ENCODE measurements around the gene C16orf87.

Gene C16orf87

GRCh38 chr16:46757339-46758050, 73.5 kb downstream of the C16orf87 start:
- no peak for DNase-seq
- H3K4me2 ChIP-seq (ENCODE audit: low read length): no peak overlapping the region
- H2BK12ac ChIP-seq (ENCODE audit: low read length): peak overlapping the region; percentile 59
- H2BK120ac ChIP-seq (ENCODE audit: insufficient read depth, low read length, poor library complexity): peak overlapping the region; percentile 44
- H4K8ac ChIP-seq (ENCODE audit: low read depth, low read length): peak overlapping the region; percentile 7
- H4K91ac ChIP-seq (ENCODE audit: low read depth, low read length): peak overlapping the region; percentile 21
- H2AK5ac ChIP-seq (ENCODE audit: low read length): no peak overlapping the region
- H3K9me3 ChIP-seq (ENCODE audit: insufficient read depth, low read depth, low read length): peaks cover 1% of the 10 kb centered on the region
- no peak overlapping the region for H2AFZ ChIP-seq (ENCODE audit: insufficient read depth, low read length, poor library complexity)
- peaks cover 21 to 22% of the 10 kb centered on the region in 2 experiments for H3K4me1 ChIP-seq (ENCODE audit: control insufficient read depth in 1 of 2, insufficient read depth in 2 of 2, low read length in 2 of 2)
- H4K12ac ChIP-seq (ENCODE audit: low read depth, low read length): no peak overlapping the region
- H3K4me3 ChIP-seq (ENCODE audit: low read depth, low read length): no peak overlapping the region
- H2BK5ac ChIP-seq (ENCODE audit: low read depth, low read length, poor library complexity): no peak overlapping the region
- peak overlapping the region; percentile 20 for H3K18ac ChIP-seq (ENCODE audit: low read length)
- H3K9ac ChIP-seq (ENCODE audit: low read length): no peak overlapping the region
- H3K79me1 ChIP-seq (ENCODE audit: low read length): peaks cover 16% of the 10 kb centered on the region
- no peak overlapping the region for H3K4ac ChIP-seq (ENCODE audit: low read depth, low read length)
- no peaks in the 10 kb centered on the region for H3K27me3 ChIP-seq (ENCODE audit: insufficient read depth, low read length)
- no peak overlapping the region for H3K23ac ChIP-seq (ENCODE audit: low read length)
- H3K14ac ChIP-seq (ENCODE audit: low read length): peak overlapping the region; percentile 33
- peak overlapping the region; percentile 22 for H3K27ac ChIP-seq (ENCODE audit: low read depth, low read length)
- H3K79me2 ChIP-seq (ENCODE audit: control insufficient read depth, insufficient read depth, low read length, poor library complexity): no peaks in the 10 kb centered on the region
- WGBS (ENCODE audit: extremely low coverage, insufficient coverage, insufficient read length): no CpG with 5 or more reads among the region's 21 CpGs
- H3K36me3 ChIP-seq (ENCODE audit: control insufficient read depth in 1 of 2, insufficient read depth in 2 of 2, low read length in 2 of 2): no peaks in the 10 kb centered on the region

GRCh38 chr16:46756772-46757171, 74.2 kb downstream of the C16orf87 start:
- Histone ChIP-seq H3K4me3 (ENCODE audit: low read depth, low read length) (no peak overlapping the region), H3K4me1 (ENCODE audit: control insufficient read depth in 1 of 2, insufficient read depth in 2 of 2, low read length in 2 of 2) (peaks cover 19 to 22% of the 10 kb centered on the region in 2 experiments), H3K9ac (ENCODE audit: low read length) (no peak overlapping the region), H3K9me3 (ENCODE audit: insufficient read depth, low read depth, low read length) (peaks cover 1% of the 10 kb centered on the region), H3K4me2 (ENCODE audit: low read length) (no peak overlapping the region), H3K27me3 (ENCODE audit: insufficient read depth, low read length) (no peaks in the 10 kb centered on the region), H2BK120ac (ENCODE audit: insufficient read depth, low read length, poor library complexity) (peak overlapping the region; percentile 18), H3K79me1 (ENCODE audit: low read length) (peaks cover 17% of the 10 kb centered on the region), H3K79me2 (ENCODE audit: control insufficient read depth, insufficient read depth, low read length, poor library complexity) (no peaks in the 10 kb centered on the region), H2BK5ac (ENCODE audit: low read depth, low read length, poor library complexity) (no peak overlapping the region), H3K23ac (ENCODE audit: low read length) (no peak overlapping the region), H4K8ac (ENCODE audit: low read depth, low read length) (no peak overlapping the region), H4K12ac (ENCODE audit: low read depth, low read length) (no peak overlapping the region), H3K14ac (ENCODE audit: low read length) (peak overlapping the region; percentile 23), H3K4ac (ENCODE audit: low read depth, low read length) (no peak overlapping the region), H2AFZ (ENCODE audit: insufficient read depth, low read length, poor library complexity) (no peak overlapping the region), H3K36me3 (ENCODE audit: control insufficient read depth in 1 of 2, insufficient read depth in 2 of 2, low read length in 2 of 2) (no peaks in the 10 kb centered on the region), H3K27ac (ENCODE audit: low read depth, low read length) (no peak overlapping the region), H3K18ac (ENCODE audit: low read length) (no peak overlapping the region), H4K91ac (ENCODE audit: low read depth, low read length) (peak overlapping the region; percentile 21), H2BK12ac (ENCODE audit: low read length) (peak overlapping the region; percentile 9), H2AK5ac (ENCODE audit: low read length) (peak overlapping the region; percentile 8)
- no peak for DNase-seq
- WGBS (ENCODE audit: extremely low coverage, insufficient coverage, insufficient read length): no CpG with 5 or more reads among the region's 11 CpGs

GRCh38 chr16:46753015-46753414, 78.0 kb downstream of the C16orf87 start:
- WGBS (ENCODE audit: extremely low coverage, insufficient coverage, insufficient read length): no CpG with 5 or more reads among the region's 5 CpGs
- H3K14ac ChIP-seq (ENCODE audit: low read length): peak overlapping the region; percentile 28
- no peak for DNase-seq
- no peak overlapping the region for H3K4ac ChIP-seq (ENCODE audit: low read depth, low read length)
- peaks cover 2% of the 10 kb centered on the region for H3K79me2 ChIP-seq (ENCODE audit: control insufficient read depth, insufficient read depth, low read length, poor library complexity)
- peak overlapping the region; percentile 75 for H2BK12ac ChIP-seq (ENCODE audit: low read length)
- peaks cover 31 to 32% of the 10 kb centered on the region in 2 experiments for H3K4me1 ChIP-seq (ENCODE audit: control insufficient read depth in 1 of 2, insufficient read depth in 2 of 2, low read length in 2 of 2)
- H3K4me3 ChIP-seq (ENCODE audit: low read depth, low read length): no peak overlapping the region
- H2AK5ac ChIP-seq (ENCODE audit: low read length): no peak overlapping the region
- no peak overlapping the region for H3K23ac ChIP-seq (ENCODE audit: low read length)
- peaks cover 32% of the 10 kb centered on the region for H3K79me1 ChIP-seq (ENCODE audit: low read length)
- no peak overlapping the region for H3K18ac ChIP-seq (ENCODE audit: low read length)
- no peak overlapping the region for H3K4me2 ChIP-seq (ENCODE audit: low read length)
- H2AFZ ChIP-seq (ENCODE audit: insufficient read depth, low read length, poor library complexity): no peak overlapping the region
- no peak overlapping the region for H3K9ac ChIP-seq (ENCODE audit: low read length)
- no peak overlapping the region for H4K8ac ChIP-seq (ENCODE audit: low read depth, low read length)
- no peaks in the 10 kb centered on the region for H3K36me3 ChIP-seq (ENCODE audit: control insufficient read depth in 1 of 2, insufficient read depth in 2 of 2, low read length in 2 of 2)
- H4K91ac ChIP-seq (ENCODE audit: low read depth, low read length): peak overlapping the region; percentile 65
- H3K27ac ChIP-seq (ENCODE audit: low read depth, low read length): no peak overlapping the region
- H3K27me3 ChIP-seq (ENCODE audit: insufficient read depth, low read length): no peaks in the 10 kb centered on the region
- peak overlapping the region; percentile 52 for H2BK120ac ChIP-seq (ENCODE audit: insufficient read depth, low read length, poor library complexity)
- H2BK5ac ChIP-seq (ENCODE audit: low read depth, low read length, poor library complexity): no peak overlapping the region
- H4K12ac ChIP-seq (ENCODE audit: low read depth, low read length): no peak overlapping the region
- H3K9me3 ChIP-seq (ENCODE audit: insufficient read depth, low read depth, low read length): no peaks in the 10 kb centered on the region

- peak overlapping the region; percentile 90 for H2BK12ac ChIP-seq (ENCODE audit: low read length)
- no peak for DNase-seq
- H4K91ac ChIP-seq (ENCODE audit: low read depth, low read length): peak overlapping the region; percentile 57
- H3K4me1 ChIP-seq (ENCODE audit: control insufficient read depth in 1 of 2, insufficient read depth in 2 of 2, low read length in 2 of 2): peaks cover 26 to 28% of the 10 kb centered on the region in 2 experiments
- no peak overlapping the region for H3K27ac ChIP-seq (ENCODE audit: low read depth, low read length)
- H3K9me3 ChIP-seq (ENCODE audit: insufficient read depth, low read depth, low read length): no peaks in the 10 kb centered on the region
- H3K18ac ChIP-seq (ENCODE audit: low read length): no peak overlapping the region
- no peaks in the 10 kb centered on the region for H3K36me3 ChIP-seq (ENCODE audit: control insufficient read depth in 1 of 2, insufficient read depth in 2 of 2, low read length in 2 of 2)
- no peak overlapping the region for H3K4me2 ChIP-seq (ENCODE audit: low read length)
- no peak overlapping the region for H3K23ac ChIP-seq (ENCODE audit: low read length)
- peaks cover 11% of the 10 kb centered on the region for H3K79me2 ChIP-seq (ENCODE audit: control insufficient read depth, insufficient read depth, low read length, poor library complexity)
- no peaks in the 10 kb centered on the region for H3K27me3 ChIP-seq (ENCODE audit: insufficient read depth, low read length)
- no peak overlapping the region for H4K12ac ChIP-seq (ENCODE audit: low read depth, low read length)
- no peak overlapping the region for H2AFZ ChIP-seq (ENCODE audit: insufficient read depth, low read length, poor library complexity)
- no peak overlapping the region for H3K4ac ChIP-seq (ENCODE audit: low read depth, low read length)
- H2BK5ac ChIP-seq (ENCODE audit: low read depth, low read length, poor library complexity): no peak overlapping the region
- no peak overlapping the region for H4K8ac ChIP-seq (ENCODE audit: low read depth, low read length)
- H3K4me3 ChIP-seq (ENCODE audit: low read depth, low read length): no peak overlapping the region
- H2AK5ac ChIP-seq (ENCODE audit: low read length): peak overlapping the region; percentile 75
- H3K9ac ChIP-seq (ENCODE audit: low read length): no peak overlapping the region
- peaks cover 41% of the 10 kb centered on the region for H3K79me1 ChIP-seq (ENCODE audit: low read length)
- peak overlapping the region; percentile 77 for H2BK120ac ChIP-seq (ENCODE audit: insufficient read depth, low read length, poor library complexity)
- H3K14ac ChIP-seq (ENCODE audit: low read length): peak overlapping the region; percentile 71
- WGBS (ENCODE audit: extremely low coverage, insufficient coverage, insufficient read length): no CpG with 5 or more reads among the region's 7 CpGs
Measured at GRCh38 chr16:46751381-46751780, 79.6 kb downstream of the C16orf87 start.
